ENCODE results near the gene PEX7. TPM values are rescaled to one million over a fixed set of nuclear protein-coding genes. Genes with fewer than 3 reads are reported as not detected.

The PEX7 gene
- total RNA-seq, 1 experiment from 2014 or later = 9.9 TPM

- H3K4me2 ChIP-seq (ENCODE audit: low read length) = no peak overlapping the region
- ChIA-PET CTCF (no interaction called here), POLR2A (ENCODE audit: unreplicated experiment) (no interaction called here)
- ATAC-seq = no peak
- no peaks in the 10 kb centered on the region for H3F3A ChIP-seq (ENCODE audit: low read length, unreplicated experiment)
- no TSS peak for BruUV-seq (replicated peaks)
- no peak for TF ChIP-seq EZH2 (IDR thresholded peaks at IDR 0.05; ENCODE audit: low read length, unreplicated experiment)
- TF ChIP-seq EZH2phosphoT487 (IDR thresholded peaks at IDR 0.05; ENCODE audit: borderline replicate concordance, low read length) = no peak
- no peak for TF ChIP-seq CTCF (conservative IDR thresholded peaks at IDR 0.05; ENCODE audit: low read depth, low read length)
- H3K4me3 ChIP-seq (ENCODE audit: low read length) = no peak overlapping the region
- no peaks in the 10 kb centered on the region for H3K4me1 ChIP-seq (ENCODE audit: insufficient read depth, low read length)
- H3K9me3 ChIP-seq (ENCODE audit: low read length) = no peaks in the 10 kb centered on the region
- no peaks in the 10 kb centered on the region for H3K79me2 ChIP-seq (ENCODE audit: low read length)
- H3K9ac ChIP-seq (ENCODE audit: low read length) = no peak overlapping the region
- intact Hi-C loops (cut with micrococcal nuclease) = loop anchor here (10.0 kb wide), 1 partner anchor 684 kb away; no protein-coding TSS in a partner anchor
- no peaks in the 10 kb centered on the region for H3K36me3 ChIP-seq (ENCODE audit: low read depth, low read length)
- no peaks in the 10 kb centered on the region for H3K9me2 ChIP-seq (replicated peaks; ENCODE audit: low read length)
- DNase-seq = no peak
- no peaks in the 10 kb centered on the region for H4K20me1 ChIP-seq (ENCODE audit: low read length)
- no peak overlapping the region for H2AFZ ChIP-seq (ENCODE audit: low read length)
- no peak overlapping the region for H3K27ac ChIP-seq (ENCODE audit: low read length)
- no peaks in the 10 kb centered on the region for H3K27me3 ChIP-seq (ENCODE audit: low read length)
These were observed 138.4 kb downstream of the PEX7 start for GRCh38 chr6:136960781-136961180.

GRCh38 chr6:136961848-136962247, 139.5 kb downstream of the PEX7 start:
- Histone ChIP-seq H3K9ac (ENCODE audit: low read length) (no peak overlapping the region), H3K27ac (ENCODE audit: low read length) (no peak overlapping the region), H2AFZ (ENCODE audit: low read length) (no peak overlapping the region), H3K4me2 (ENCODE audit: low read length) (no peak overlapping the region), H3K27me3 (ENCODE audit: low read length) (no peaks in the 10 kb centered on the region), H3K9me3 (ENCODE audit: low read length) (no peaks in the 10 kb centered on the region), H3K4me1 (ENCODE audit: insufficient read depth, low read length) (no peaks in the 10 kb centered on the region), H3K9me2 (replicated peaks; ENCODE audit: low read length) (no peaks in the 10 kb centered on the region), H3F3A (ENCODE audit: low read length, unreplicated experiment) (no peaks in the 10 kb centered on the region), H3K4me3 (ENCODE audit: low read length) (no peak overlapping the region), H3K79me2 (ENCODE audit: low read length) (no peaks in the 10 kb centered on the region), H3K36me3 (ENCODE audit: low read depth, low read length) (no peaks in the 10 kb centered on the region), H4K20me1 (ENCODE audit: low read length) (no peaks in the 10 kb centered on the region)
- TF ChIP-seq CTCF (conservative IDR thresholded peaks at IDR 0.05; ENCODE audit: low read depth, low read length) = no peak
- no peak for TF ChIP-seq EZH2phosphoT487 (IDR thresholded peaks at IDR 0.05; ENCODE audit: borderline replicate concordance, low read length)
- TF ChIP-seq EZH2 (IDR thresholded peaks at IDR 0.05; ENCODE audit: low read length, unreplicated experiment) = no peak
- ATAC-seq (no peak), DNase-seq (no peak)
- ChIA-PET POLR2A (ENCODE audit: unreplicated experiment) (no interaction called here), CTCF (no interaction called here)
- intact Hi-C loops (cut with micrococcal nuclease) = loop anchor here (10.0 kb wide), 1 partner anchor 683 kb away; no protein-coding TSS in a partner anchor
- no TSS peak for BruUV-seq (replicated peaks)

GRCh38 chr6:136962661-136963060, 140.3 kb downstream of the PEX7 start:
- intact Hi-C loops (cut with micrococcal nuclease) = loop anchor here (10.0 kb wide), 1 partner anchor 682 kb away; no protein-coding TSS in a partner anchor
- TF ChIP-seq EZH2 (IDR thresholded peaks at IDR 0.05; ENCODE audit: low read length, unreplicated experiment) (no peak), CTCF (conservative IDR thresholded peaks at IDR 0.05; ENCODE audit: low read depth, low read length) (no peak), EZH2phosphoT487 (IDR thresholded peaks at IDR 0.05; ENCODE audit: borderline replicate concordance, low read length) (no peak)
- Histone ChIP-seq H3K27ac (ENCODE audit: low read length) (no peak overlapping the region), H3K36me3 (ENCODE audit: low read depth, low read length) (no peaks in the 10 kb centered on the region), H3K27me3 (ENCODE audit: low read length) (no peaks in the 10 kb centered on the region), H3K79me2 (ENCODE audit: low read length) (no peaks in the 10 kb centered on the region), H3K4me3 (ENCODE audit: low read length) (no peak overlapping the region), H3K9me3 (ENCODE audit: low read length) (no peaks in the 10 kb centered on the region), H3K4me2 (ENCODE audit: low read length) (no peak overlapping the region), H3K4me1 (ENCODE audit: insufficient read depth, low read length) (no peaks in the 10 kb centered on the region), H4K20me1 (ENCODE audit: low read length) (no peaks in the 10 kb centered on the region), H3F3A (ENCODE audit: low read length, unreplicated experiment) (no peaks in the 10 kb centered on the region), H3K9ac (ENCODE audit: low read length) (no peak overlapping the region), H3K9me2 (replicated peaks; ENCODE audit: low read length) (no peaks in the 10 kb centered on the region), H2AFZ (ENCODE audit: low read length) (no peak overlapping the region)
- BruUV-seq (replicated peaks) = no TSS peak
- no peak for DNase-seq
- ATAC-seq = no peak
- ChIA-PET CTCF (no interaction called here), POLR2A (ENCODE audit: unreplicated experiment) (no interaction called here)

All from PC-3 (cell line).